Choroid plexus epithelial cell (primary cell): ENCODE results near the gene GOLGA8R.
"Not testable (repeated sequence)": the region's sequence is repeated elsewhere in the genome, so short reads cannot be mapped to it uniquely, and the experiment has no call there.

Source experiments
- DNase-seq: peaks from one replicate; pipeline ENCODE4 v3.0.0-alpha.2; 2010; ENCODE audit warnings: low read depth
- H3K4me3 ChIP-seq: 2 replicates; pipeline ENCODE4 v1.5.1; 2011; ENCODE audit warnings: low read depth, mild to moderate bottlenecking, control low read depth, low read length, moderate library complexity

Gene GOLGA8R

DNA sequence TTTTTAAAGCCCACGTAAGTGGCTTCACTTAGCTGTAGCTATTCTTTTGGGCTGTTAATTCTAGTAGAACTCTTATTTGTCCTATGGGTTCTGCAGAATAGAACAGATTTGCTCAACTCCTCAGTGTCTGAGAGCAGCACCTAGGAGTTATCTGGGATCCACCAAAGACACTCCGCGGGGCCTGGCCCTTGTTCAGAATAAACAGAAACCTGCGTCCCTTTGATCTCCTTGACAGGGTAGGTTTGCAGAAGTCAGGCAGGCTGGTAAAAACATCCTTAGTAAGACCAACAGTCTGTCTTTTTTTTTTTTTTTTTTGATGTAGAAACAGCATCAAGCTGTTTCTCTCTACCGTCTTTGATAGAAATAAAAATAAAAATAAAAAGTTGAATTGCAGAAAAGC, 52.7 kb downstream of the GOLGA8R start:
- H3K4me3 ChIP-seq, DNase-seq: not testable (repeated sequence)

DNA sequence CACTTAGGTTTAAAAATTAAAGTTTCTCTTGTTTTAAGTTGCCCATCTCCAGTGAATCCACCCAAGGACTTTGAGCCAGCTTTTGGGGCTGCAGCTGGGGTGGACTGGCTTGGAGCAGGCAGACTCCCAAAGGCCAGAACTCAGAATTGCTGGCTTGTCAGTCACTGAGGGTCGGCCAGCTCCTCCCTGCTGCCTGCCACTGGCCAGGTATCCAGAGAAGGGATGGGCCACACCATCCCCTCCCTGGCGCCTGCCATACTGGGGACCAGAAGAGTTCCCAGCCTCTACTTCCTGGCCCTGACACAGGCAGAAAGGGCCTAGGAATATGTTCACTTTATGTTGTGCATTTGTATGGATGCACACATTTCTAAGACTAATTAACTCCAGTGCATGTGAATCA, 53.1 kb downstream of the GOLGA8R start:
- H3K4me3 ChIP-seq, DNase-seq: not testable (repeated sequence)

DNA sequence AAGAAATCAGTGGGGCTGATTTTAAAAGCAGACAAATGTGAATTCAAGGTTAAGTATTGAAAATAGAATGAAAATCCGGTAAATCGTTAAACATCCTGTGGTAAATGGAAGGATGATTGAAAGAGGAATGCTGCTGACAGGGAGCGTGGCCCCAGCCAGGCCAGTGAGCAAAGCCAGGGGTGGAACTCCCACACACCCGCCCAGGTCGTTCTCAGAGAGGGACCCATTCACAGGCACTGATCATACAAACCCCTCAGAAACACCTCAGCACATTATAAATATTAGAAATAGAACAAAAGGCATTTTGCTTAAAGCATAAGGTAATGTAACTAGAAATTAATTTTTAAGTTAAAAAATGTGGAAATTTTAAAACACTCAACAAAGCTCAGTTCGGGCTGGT, 59.0 kb downstream of the GOLGA8R start:
- not testable (repeated sequence) for H3K4me3 ChIP-seq, DNase-seq
